HG03439 (cell line): ENCODE results near the gene MRS2.
"Not testable (repeated sequence)": the region's sequence is repeated elsewhere in the genome, so short reads cannot be mapped to it uniquely, and the experiment has no call there.

Experiments
- ATAC-seq: cut with Tn5 transposase; IDR thresholded peaks from one replicate; pipeline ENCODE4 v1.9.1; 2021; ENCODE audit warnings: mild to moderate bottlenecking, moderate library complexity; ENCODE audit not compliant: unreplicated experiment

MRS2 gene

GRCh38 chr6:24387818-24388217, 14.9 kb upstream of the MRS2 start:
- ATAC-seq: no peak

DNA sequence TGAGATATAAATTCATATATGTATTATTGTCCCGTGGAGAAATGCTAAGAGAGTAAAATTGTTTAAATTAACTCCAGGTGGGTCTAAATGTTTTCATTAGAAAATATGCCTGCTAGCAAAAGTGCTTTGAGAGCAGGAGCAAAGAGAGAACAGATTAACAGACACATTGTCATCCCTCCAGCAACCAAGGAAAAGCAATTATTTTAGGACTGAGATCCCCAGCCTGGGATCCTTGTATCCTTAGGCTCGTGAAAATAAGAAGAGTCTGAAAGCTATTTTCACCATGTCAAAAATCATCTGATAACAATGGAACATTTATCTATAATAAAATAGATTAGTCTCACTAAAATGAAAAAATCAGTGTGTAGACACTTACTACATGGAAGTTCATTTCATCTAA, 11.5 kb upstream of the MRS2 start:
- no peak for ATAC-seq

DNA sequence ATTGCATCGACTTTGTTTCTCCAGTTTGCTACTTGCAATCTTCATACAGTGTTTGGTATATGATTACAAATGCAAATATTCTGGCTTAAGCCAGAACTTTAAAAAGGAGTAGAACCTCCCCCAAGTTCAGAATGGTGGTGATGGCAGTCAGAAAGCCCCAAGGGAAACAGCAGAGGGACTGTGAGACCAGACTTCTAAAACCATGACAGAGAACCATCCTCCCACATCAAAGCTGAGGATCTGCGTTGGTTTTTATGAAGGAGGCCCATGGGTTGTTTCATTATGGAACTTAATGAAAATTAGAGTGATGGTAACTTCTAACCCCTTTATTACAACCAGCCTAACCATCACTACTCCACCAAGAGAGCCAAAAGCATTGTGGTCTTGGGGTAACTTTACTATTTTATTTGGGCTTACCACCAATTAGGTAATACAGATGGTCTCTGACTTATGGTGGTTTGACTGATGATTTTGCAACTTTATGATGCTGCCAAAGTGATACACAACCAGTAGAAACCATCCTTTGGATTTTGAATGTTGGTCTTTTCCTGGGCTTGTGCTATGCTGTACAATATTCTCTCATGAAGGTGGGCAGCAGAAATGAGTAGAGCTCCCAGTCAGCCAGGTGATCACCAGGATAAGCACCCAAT, 10.9 kb upstream of the MRS2 start:
- ATAC-seq: peak; percentile 67

GRCh38 chr6:24394061-24394779, 8.5 kb upstream of the MRS2 start:
- no peak for ATAC-seq

GRCh38 chr6:24394780-24395437, 7.8 kb upstream of the MRS2 start:
- ATAC-seq: no peak

DNA sequence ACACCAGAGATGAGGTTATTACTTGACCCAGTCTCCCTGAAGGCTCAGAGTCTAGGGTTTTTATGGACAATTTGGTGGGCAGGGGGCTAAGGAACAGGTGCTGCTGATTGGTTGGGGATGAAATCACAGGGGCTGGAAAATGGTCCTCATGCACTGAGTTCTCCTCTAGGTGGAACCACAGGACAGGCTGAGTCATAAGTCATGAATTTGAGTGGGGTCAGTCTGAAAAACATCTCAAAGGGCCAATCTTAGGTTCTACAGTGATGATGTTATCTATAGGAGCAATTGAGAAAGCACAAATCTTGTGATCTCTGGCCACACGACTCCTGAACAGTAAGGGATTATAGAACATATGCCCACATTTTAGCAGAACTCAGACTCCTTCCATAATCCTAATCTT, 5.9 kb upstream of the MRS2 start:
- ATAC-seq: no peak

DNA sequence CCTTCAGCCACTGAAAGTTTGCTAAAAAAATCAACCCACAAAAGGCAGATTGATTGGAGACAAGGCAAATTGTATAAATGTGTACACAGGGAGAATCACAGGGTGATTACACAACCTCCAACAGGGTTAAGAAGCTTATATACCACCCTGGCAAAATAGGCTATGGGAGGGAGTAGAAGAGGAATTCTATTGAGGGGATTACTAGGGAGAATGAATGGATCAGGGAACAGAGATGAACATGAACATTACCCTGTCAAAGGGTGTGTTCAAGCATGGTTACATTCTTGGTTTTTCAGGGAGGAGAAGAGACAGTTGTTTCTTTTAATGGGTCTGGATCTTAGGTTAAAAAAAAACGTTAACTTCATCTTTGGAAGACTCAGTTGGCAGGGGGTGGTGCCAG, 5.1 kb upstream of the MRS2 start:
- ATAC-seq: no peak

DNA sequence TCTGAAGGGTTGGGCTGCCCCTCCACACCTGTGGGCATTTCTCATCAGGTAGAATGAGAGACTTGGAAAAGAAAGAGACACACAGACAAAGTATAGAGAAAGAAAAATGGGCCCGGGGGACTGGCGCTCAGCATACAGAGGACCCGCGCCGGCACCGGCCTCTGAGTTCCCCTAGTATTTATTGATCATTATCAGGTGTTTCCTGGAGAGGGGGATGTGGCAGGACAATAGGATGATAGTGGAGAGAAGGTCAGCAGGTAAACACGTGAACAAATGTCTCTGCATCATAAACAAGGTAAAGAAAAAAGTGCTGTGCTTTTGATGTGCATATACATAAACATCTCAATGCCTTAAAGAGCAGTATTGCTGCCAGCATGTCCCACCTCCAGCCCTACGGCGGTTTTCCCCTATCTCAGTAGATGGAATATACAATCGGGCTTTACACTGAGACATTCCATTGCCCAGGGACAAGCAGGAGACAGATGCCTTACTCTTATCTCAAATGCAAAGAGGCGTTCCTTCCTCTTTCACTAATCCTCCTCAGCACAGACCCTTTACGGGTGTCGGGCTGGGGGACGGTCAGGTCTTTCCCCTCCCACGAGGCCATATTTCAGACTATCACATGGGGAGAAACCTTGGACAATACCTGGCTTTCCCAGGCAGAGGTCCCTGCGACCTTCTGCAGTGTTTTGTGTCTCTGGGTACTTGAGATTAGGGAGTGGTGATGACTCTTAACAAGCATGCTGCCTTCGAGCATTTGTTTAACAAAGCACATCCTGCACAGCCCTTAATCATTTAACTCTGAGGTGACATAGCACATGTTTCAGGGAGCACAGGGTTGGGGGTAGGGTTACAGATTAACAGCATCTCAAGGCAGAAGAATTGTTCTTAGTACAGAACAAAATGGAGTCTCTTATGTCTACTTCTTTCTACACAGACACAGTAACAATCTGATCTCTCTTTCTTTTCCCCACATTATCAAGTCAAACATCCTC, 2.4 kb upstream of the MRS2 start:
- ATAC-seq: not testable (repeated sequence)

DNA sequence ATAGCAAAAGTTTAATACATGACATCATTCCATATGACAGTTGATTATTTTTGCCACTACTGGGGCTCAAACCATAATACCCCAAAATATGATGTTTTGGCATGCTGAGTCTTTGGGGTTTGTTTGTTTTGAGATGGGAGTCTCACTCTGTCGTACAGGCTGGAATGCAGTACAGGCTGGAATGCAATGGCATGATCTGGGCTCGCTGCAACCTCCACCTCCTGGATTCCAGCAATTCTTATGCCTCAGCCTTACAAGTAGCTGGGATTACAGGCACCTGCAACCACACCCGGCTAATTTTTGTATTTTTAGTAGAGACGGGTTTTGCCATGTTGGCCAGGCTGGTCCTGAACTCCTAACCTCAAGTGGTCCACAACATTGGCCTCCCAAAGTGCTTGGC, 1.3 kb upstream of the MRS2 start:
- ATAC-seq: no peak

GRCh38 chr6:24403501-24403824, 727 bp downstream of the MRS2 start:
- ATAC-seq: no peak

GRCh38 chr6:24405262-24405661, 2.5 kb downstream of the MRS2 start:
- no peak for ATAC-seq

DNA sequence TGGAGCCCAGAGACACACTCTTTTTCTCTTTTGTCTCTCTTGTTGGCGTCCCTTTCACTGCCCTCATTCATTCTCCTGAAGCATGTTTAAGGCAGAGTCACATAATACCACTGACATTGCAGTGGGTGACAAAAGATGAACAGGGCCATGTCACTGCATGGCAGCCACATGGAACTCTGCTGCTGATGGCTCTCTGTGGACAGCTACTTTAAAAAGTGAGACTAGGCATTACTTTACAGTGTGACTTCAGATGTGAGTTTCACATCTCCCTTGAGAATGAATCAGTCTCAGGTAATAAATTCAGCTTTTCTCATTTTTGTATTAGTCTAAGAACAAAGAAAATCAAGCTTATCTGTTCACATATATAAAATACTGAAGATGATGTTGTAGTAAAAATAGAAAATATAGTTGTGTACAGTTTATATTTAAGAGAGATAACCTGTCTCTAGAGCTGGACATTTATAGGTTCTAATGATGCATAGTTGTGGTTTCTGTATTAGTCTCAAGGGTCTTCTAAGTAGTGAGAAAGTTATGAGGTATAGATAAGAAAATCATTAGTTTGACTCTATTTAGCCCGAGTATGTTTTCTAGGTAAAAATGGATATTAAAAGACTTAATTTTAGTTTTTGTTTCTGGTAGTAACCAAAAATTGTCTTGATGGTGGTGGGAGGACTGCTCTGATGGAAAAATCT, 6.1 kb downstream of the MRS2 start:
- peak; percentile 79 for ATAC-seq

DNA sequence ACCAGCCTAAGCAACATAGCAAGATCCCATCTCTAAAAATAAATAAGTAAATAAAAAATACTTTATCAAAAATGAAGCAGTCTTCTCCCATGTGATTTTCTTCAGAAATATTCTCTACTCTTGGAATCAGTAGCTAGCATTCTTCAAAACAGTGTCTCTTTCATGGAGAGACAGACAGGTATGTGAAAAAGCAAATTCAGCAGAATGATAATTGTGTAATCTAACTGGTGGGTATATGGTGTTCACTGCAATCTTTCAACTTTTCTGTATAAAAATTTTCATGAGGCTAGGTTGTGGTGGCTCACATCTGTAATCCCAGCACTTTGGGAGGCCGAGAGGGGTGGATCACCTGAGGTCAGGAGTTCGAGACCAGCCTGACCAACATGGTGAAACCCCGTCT, 7.9 kb downstream of the MRS2 start:
- ATAC-seq: no peak

DNA sequence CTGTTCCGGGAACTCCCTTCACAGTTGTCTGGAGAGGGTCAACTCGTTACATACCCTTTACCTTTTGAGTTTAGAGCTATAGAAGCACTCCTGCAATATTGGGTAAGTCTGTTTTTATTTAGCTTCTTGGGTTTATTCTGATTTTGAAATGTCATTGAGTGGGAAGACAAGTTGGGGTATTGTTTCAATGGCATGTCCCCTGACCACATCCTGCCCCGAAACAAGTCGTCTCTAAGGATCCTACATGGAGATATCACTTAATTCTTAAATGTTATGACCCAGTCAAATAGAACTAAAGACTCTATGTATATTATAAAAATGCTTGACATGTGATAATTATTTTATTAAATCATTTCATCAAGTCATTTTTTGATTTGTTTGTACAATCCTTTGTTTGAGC, 9.6 kb downstream of the MRS2 start:
- ATAC-seq: no peak

- ATAC-seq: not testable (repeated sequence)
Measured at GRCh38 chr6:24414531-24414930, 11.8 kb downstream of the MRS2 start.

DNA sequence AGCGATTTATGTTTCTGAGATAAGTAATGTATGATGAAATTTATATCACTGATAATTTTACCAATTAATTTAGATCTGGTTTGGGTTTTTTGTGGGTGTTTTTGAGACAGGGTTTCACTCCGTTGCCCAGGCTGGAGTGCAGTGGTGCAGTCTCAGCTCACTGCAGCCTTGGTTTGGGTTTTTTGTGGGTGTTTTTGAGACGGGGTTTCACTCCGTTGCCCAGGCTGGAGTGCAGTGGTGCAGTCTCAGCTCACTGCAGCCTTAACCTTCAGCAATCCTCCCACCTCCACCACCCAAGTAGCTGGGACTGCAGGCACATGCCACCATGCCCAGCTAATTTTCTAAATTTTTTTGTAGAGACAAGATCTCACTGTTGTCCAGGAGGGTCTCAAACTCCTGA, 13.0 kb downstream of the MRS2 start:
- ATAC-seq: peak; percentile 68

GRCh38 chr6:24419526-24419925, 16.8 kb downstream of the MRS2 start:
- ATAC-seq: no peak

GRCh38 chr6:24425091-24425490, 22.4 kb downstream of the MRS2 start:
- ATAC-seq: no peak

GRCh38 chr6:24426729-24427446, 24.2 kb downstream of the MRS2 start:
- ATAC-seq: no peak

GRCh38 chr6:24428615-24429014, 25.9 kb downstream of the MRS2 start:
- ATAC-seq: no peak
